NCI-H446 treated with DMSO at 0.1 percent for 48 hours (cell line): Measurements from ENCODE around the gene ACSL1.

ENCODE experiments used
- DNase-seq: peaks from one replicate; lab custom pipeline; 2025; lab: John Stamatoyannopoulos, UW

Gene ACSL1

GRCh38 chr4:184715526-184715925 lies 110.2 kb downstream of the ACSL1 start:
- no peak for DNase-seq

GRCh38 chr4:184713887-184714286 lies 111.9 kb downstream of the ACSL1 start:
- no peak for DNase-seq

- no peak for DNase-seq
Measured at GRCh38 chr4:184712322-184712721, 113.4 kb downstream of the ACSL1 start.

- DNase-seq, result no peak
Measured at GRCh38 chr4:184706453-184706852, 119.3 kb downstream of the ACSL1 start.

- no peak for DNase-seq
Measured at GRCh38 chr4:184705692-184706091, 120.1 kb downstream of the ACSL1 start.
